HCT116 (cell line): ENCODE results near the gene MCF2L2. TPM values are rescaled to one million over a fixed set of nuclear protein-coding genes. Genes with fewer than 3 reads are reported as not detected.
"Not testable (repeated sequence)": the region's sequence is repeated elsewhere in the genome, so short reads cannot be mapped to it uniquely, and the experiment has no call there.

Experiments used
- ATAC-seq: fragments of 200-7000 bp; cut with Tn5 transposase; 2 replicates; pipeline ENCODE4 v1.9.1; 2020; ENCODE audit warnings: mild to moderate bottlenecking, moderate library complexity
- BruUV-seq: library from RNA; stranded (reverse); fragments of 400-500 nt; replicated peaks from 2 replicates; lab custom pipeline; 2021; lab: Mats Ljungman, UMichigan
- CTCF ChIA-PET: fragments of 300-600 bp; sonication (Branson Sonifier 250); formaldehyde crosslinking; loops from one replicate; lab custom pipeline; 2021; ENCODE audit warnings: antibody characterized with exemption; lab: Charles Lee
- POLR2A ChIA-PET: fragments of 300-600, 350-600 bp; sonication (Branson Sonifier 250); formaldehyde crosslinking; loops from one replicate; lab custom pipeline; 2021; ENCODE audit warnings: antibody characterized with exemption; lab: Charles Lee
- RAD21 ChIA-PET, 2 experiments: fragments of 300-600 bp; sonication (Branson Sonifier 250); formaldehyde crosslinking; loops; one replicate each; lab custom pipeline; 2023; ENCODE audit warnings: low total read pairs in 2 of 2; ENCODE audit not compliant: uncharacterized antibody in 2 of 2, unreplicated experiment in 2 of 2, low non-redundant PET in 1 of 2; lab: Charles Lee
- DNase-seq: peaks from one replicate; pipeline ENCODE4 v3.0.0-alpha.2; 2010; ENCODE audit warnings: low read depth, low spot score
- H2AFZ ChIP-seq: fragments of 200-600 bp; shearing (Covaris generic), sonication (generic); 2 replicates; pipeline ENCODE4 v1.6.1; 2017; ENCODE audit warnings: low read depth, mixed run types, mixed read lengths, antibody characterized with exemption, low read length; ENCODE audit not compliant: poor library complexity, severe bottlenecking
- H3K27ac ChIP-seq: 2 replicates; pipeline ENCODE4 v1.5.1; 2012; ENCODE audit warnings: low read depth, low read length
- H3K27me3 ChIP-seq: fragments of 200-600 bp; sonication (generic); 2 replicates; pipeline ENCODE4 v1.6.1; 2016; ENCODE audit warnings: mixed run types, low read length, mixed read lengths; ENCODE audit not compliant: insufficient read depth
- H3K36me3 ChIP-seq, 2 experiments: fragments of 200-500 bp in 1 of 2; fragments of 200-600 bp in 1 of 2; sonication (Bioruptor generic) in 1 of 2; sonication (generic) in 1 of 2; 2 replicates each; pipeline versions ENCODE4 v1.5.1 to v1.6.1; 2014 to 2016; ENCODE audit warnings: low read length in 2 of 2, inconsistent platforms in 1 of 2, mixed read lengths in 1 of 2, mixed run types in 1 of 2; ENCODE audit not compliant: insufficient read depth in 2 of 2, control insufficient read depth in 1 of 2
- H3K4me1 ChIP-seq, 2 experiments: fragments of 200-600 bp in 1 of 2; sonication (generic) in 1 of 2; 2 replicates each; pipeline versions ENCODE4 v1.5.1 to v1.6.1; 2012 to 2017; ENCODE audit warnings: low read length in 2 of 2, inconsistent platforms in 1 of 2, mild to moderate bottlenecking in 1 of 2, mixed read lengths in 1 of 2, mixed run types in 1 of 2, moderate library complexity in 1 of 2; ENCODE audit not compliant: insufficient read depth in 2 of 2, control insufficient read depth in 1 of 2
- H3K4me2 ChIP-seq: fragments of 200-600 bp; sonication (generic); 2 replicates; pipeline ENCODE4 v1.6.1; 2017; ENCODE audit warnings: mixed run types, low read length, mixed read lengths
- H3K4me3 ChIP-seq, 2 experiments: fragments of 200-600 bp in 1 of 2; sonication (generic) in 1 of 2; replicated peaks in 1 of 2; 2 replicates each; pipeline ENCODE4 v1.5.1; 2011 to 2016; ENCODE audit warnings: low read length in 2 of 2, control low read depth in 1 of 2, low read depth in 1 of 2, mild to moderate bottlenecking in 1 of 2, mixed read lengths in 1 of 2, mixed run types in 1 of 2
- H3K79me2 ChIP-seq: fragments of 200-600 bp; sonication (generic); 2 replicates; pipeline ENCODE4 v1.6.1; 2017; ENCODE audit warnings: mild to moderate bottlenecking, mixed run types, low read length, moderate library complexity, mixed read lengths; ENCODE audit not compliant: insufficient read depth
- H3K9ac ChIP-seq: fragments of 200-600 bp; sonication (generic); 2 replicates; pipeline ENCODE4 v1.6.1; 2016; ENCODE audit warnings: low read length, mixed read lengths
- H3K9me2 ChIP-seq: fragments of 200-600 bp; sonication (generic), shearing (Covaris generic); 2 replicates; pipeline ENCODE4 v1.6.1; 2017; ENCODE audit warnings: mixed run types, mild to moderate bottlenecking, moderate library complexity; ENCODE audit not compliant: insufficient read depth
- H3K9me3 ChIP-seq, 2 experiments: fragments of 200-500 bp in 1 of 2; fragments of 200-600 bp in 1 of 2; sonication (Bioruptor generic) in 1 of 2; sonication (generic) in 1 of 2; 2 replicates each; pipeline ENCODE4 v1.6.1; 2014 to 2017; ENCODE audit warnings: low read length in 2 of 2, mixed read lengths in 2 of 2, inconsistent platforms in 1 of 2, low read depth in 1 of 2, mild to moderate bottlenecking in 1 of 2, mixed run types in 1 of 2, moderate library complexity in 1 of 2; ENCODE audit not compliant: control insufficient read depth in 1 of 2, insufficient read depth in 1 of 2
- H4K20me1 ChIP-seq: fragments of 200-600 bp; sonication (generic), shearing (Covaris generic); 2 replicates; pipeline ENCODE4 v1.6.1; 2017; ENCODE audit warnings: mixed run types, mild to moderate bottlenecking, moderate library complexity; ENCODE audit not compliant: insufficient read depth
- EZH2 ChIP-seq: fragments of 200-600 bp; sonication (generic); IDR thresholded peaks from 2 replicates; pipeline ENCODE4 v1.6.1; 2017; ENCODE audit warnings: antibody characterized with exemption, mixed run types
- POLR2A ChIP-seq: IDR thresholded peaks from 2 replicates; pipeline ENCODE4 v1.7.0; 2011; ENCODE audit warnings: borderline replicate concordance; ENCODE audit not compliant: insufficient read depth, insufficient read length; ENCODE audit errors: extremely low read depth
- SIN3A ChIP-seq: IDR thresholded peaks from 2 replicates; pipeline ENCODE4 v1.6.1; 2012; ENCODE audit warnings: low read depth
- SRF ChIP-seq: IDR thresholded peaks from 2 replicates; pipeline ENCODE4 v1.6.1; 2012; ENCODE audit warnings: low read depth
- ZFX ChIP-seq: fragments of 450-650 bp; IDR thresholded peaks from 2 replicates; pipeline ENCODE4 v1.6.1; 2017
- intact Hi-C: fragments of 100-400 bp; cut with micrococcal nuclease; formaldehyde crosslinking; loops from 2 replicates; pipeline ENCODE4 v1.10.0; 2022
- total RNA-seq: library from RNA; stranded (reverse); gene quantifications from one replicate; pipeline ENCODE4 v1.2.1, GENCODE V29; 2021; ENCODE audit not compliant: unreplicated experiment

MCF2L2 gene
- total RNA-seq, 1 experiment from 2014 or later = 1.5 TPM

- 0 out of 2 replicates have a peak overlapping the region, but pooled peaks have one; percentile 40 for H3K27ac ChIP-seq
Observed at GRCh38 chr3:183371600-183371968, 56.8 kb downstream of the MCF2L2 start.

GRCh38 chr3:183370391-183370790, 58.0 kb downstream of the MCF2L2 start:
- Histone ChIP-seq H3K27ac (peak overlapping the region; percentile 40; the same call in 1 of the 2 replicates), H2AFZ (peak overlapping the region; percentile 5), H3K4me2 (peak overlapping the region; percentile 85), H3K79me2 (no peaks in the 10 kb centered on the region), H3K4me3 (peak overlapping the region in 1 of 2 experiments; percentile 38; a peak in 2 of 4 replicates), H3K36me3 (no peaks in the 10 kb centered on the region), H3K27me3 (no peaks in the 10 kb centered on the region), H3K9me3 (no peaks in the 10 kb centered on the region), H3K9me2 (no peaks in the 10 kb centered on the region), H3K4me1 (peaks cover 10 to 26% of the 10 kb centered on the region in 2 experiments), H3K9ac (peak overlapping the region; percentile 41; the same call in 1 of the 2 replicates), H4K20me1 (no peaks in the 10 kb centered on the region)
- ATAC-seq (no peak), DNase-seq (no peak)
- intact Hi-C loops = no loop called here
- ChIA-PET CTCF (interaction anchor here (1.4 to 1.8 kb wide), 3 partner anchors 12 to 186 kb away, joined by 3 to 8 read pairs (median 8); no protein-coding TSS in a partner anchor), POLR2A (no interaction called here), RAD21 (no interaction called here)
- BruUV-seq = no TSS peak
- no peak for TF ChIP-seq SIN3A
- TF ChIP-seq SRF = no peak
- TF ChIP-seq ZFX = no peak
- no peak for TF ChIP-seq EZH2
- no peak for TF ChIP-seq POLR2A

More at GRCh38 chr3:183371600-183371968, 56.8 kb downstream of the MCF2L2 start:
- Histone ChIP-seq H3K4me1 (peaks cover 10 to 26% of the 10 kb centered on the region in 2 experiments), H3K4me2 (peak overlapping the region; percentile 85)
- POLR2A ChIA-PET, H3K27me3 ChIP-seq, H3K9me2 ChIP-seq, H3K9me3 ChIP-seq, BruUV-seq, H3K4me3 ChIP-seq, H3K9ac ChIP-seq, H3K36me3 ChIP-seq, H2AFZ ChIP-seq, intact Hi-C loops, H3K79me2 ChIP-seq, H4K20me1 ChIP-seq: not testable (repeated sequence)
- CTCF ChIA-PET = interaction anchor here (1.7 to 1.8 kb wide), 2 partner anchors 11 to 187 kb away, joined by 8 read pairs; no protein-coding TSS in a partner anchor
- peak; percentile 31 for ATAC-seq
- DNase-seq = peak; percentile 15
- RAD21 ChIA-PET = interaction anchor here in 1 of 2 experiments (0.7 kb wide), 1 partner anchor 629 kb away, joined by 3 read pairs; no protein-coding TSS in a partner anchor
